GM10266 (cell line): Measurements from ENCODE around the gene GUCD1.

Source experiments
- DNase-seq: peaks from one replicate; pipeline ENCODE4 v3.0.0; 2012; ENCODE audit errors: extremely low spot score
- TF ChIP-seq, protein P1 (sequence below): IDR thresholded peaks from 2 replicates; pipeline ENCODE4 v1.5.1; 2012; ENCODE audit warnings: mild to moderate bottlenecking, low read depth; ENCODE audit not compliant: control insufficient read depth, insufficient read depth; ENCODE audit errors: missing control alignments

Gene GUCD1

DNA sequence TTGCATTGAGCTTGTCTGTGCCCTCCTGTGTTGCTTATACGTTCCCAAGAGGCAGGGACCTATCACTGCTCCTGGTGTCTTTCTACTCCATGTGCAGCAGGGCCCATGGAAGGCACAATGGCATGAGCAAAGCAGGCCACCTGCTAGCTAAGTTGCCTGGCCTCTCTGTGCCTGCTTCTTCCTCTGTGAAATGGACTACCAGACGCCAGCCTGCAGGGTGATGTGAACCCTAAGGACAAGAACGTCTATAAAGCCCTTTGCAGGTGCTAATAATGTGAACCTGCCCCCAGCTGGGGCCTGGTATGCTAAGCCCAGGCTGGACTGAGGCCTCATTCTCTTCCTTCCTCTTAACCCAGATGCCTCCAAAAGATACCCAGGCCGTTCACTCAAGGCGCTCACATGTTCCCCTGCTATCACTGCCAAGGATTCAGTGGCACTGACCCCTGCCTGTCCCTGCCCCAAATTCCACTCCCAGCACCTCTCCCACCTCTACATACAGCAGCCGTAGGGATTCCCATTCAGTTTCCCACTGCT is 4.0 kb downstream of the GUCD1 start:
- no peak for DNase-seq
- TF ChIP-seq, protein P1, sequence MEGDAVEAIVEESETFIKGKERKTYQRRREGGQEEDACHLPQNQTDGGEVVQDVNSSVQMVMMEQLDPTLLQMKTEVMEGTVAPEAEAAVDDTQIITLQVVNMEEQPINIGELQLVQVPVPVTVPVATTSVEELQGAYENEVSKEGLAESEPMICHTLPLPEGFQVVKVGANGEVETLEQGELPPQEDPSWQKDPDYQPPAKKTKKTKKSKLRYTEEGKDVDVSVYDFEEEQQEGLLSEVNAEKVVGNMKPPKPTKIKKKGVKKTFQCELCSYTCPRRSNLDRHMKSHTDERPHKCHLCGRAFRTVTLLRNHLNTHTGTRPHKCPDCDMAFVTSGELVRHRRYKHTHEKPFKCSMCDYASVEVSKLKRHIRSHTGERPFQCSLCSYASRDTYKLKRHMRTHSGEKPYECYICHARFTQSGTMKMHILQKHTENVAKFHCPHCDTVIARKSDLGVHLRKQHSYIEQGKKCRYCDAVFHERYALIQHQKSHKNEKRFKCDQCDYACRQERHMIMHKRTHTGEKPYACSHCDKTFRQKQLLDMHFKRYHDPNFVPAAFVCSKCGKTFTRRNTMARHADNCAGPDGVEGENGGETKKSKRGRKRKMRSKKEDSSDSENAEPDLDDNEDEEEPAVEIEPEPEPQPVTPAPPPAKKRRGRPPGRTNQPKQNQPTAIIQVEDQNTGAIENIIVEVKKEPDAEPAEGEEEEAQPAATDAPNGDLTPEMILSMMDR, result no peak

- TF ChIP-seq, protein P1, result no peak
- DNase-seq, result no peak
These were observed 4.7 kb downstream of the GUCD1 start for GRCh38 chr22:24550028-24550901.

GRCh38 chr22:24548812-24549211 is 6.1 kb downstream of the GUCD1 start:
- TF ChIP-seq, protein P1, result no peak
- no peak for DNase-seq

DNA sequence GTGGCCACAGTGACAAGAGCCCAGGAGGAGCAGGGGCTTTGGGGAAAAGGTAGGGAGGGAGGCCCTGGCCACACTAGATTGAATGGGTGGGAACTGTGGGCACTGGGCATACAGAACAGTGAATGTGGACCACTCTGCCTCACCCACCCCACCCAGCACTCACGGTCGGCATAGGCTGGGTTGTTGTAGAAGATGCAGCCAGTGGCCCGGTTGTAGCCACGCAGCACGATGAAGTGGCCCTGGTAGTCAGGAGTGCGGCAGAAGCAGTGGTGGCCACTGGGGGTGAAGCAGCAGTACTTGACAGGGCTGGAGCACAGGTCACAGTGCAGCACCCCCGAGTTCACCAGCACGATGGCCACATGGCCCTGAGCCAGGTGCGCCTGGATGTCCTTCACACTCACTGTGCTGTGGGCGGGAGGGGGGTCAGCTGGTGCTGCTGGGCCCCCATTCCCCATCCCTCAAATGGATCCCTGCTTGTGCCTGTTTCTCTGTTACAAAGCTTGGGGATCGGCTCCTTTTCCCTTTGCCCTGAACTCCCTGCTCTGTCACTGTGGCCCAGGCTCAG is 11.2 kb downstream of the GUCD1 start:
- no peak for DNase-seq
- TF ChIP-seq, protein P1, result no peak

DNA sequence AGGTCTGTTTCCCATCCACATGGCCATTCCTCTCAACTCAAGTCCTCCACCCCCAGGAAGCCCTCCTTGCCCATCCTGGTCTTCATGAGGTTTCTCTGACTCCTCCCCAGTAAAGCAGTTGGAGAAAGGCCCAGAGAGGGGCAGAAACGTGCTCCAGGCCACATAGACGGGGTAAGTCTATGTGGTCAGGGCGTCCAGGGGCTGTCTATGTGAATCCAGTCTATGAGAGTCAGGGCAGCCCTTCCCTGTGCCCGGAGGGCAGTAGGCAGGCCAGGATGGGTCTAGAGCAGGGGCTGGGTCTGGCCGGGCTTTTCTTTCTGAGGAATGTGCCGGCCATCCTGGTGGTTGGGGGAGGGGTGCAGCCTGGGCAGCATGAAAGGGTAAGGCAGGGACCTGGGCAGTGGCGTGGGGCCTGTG is 11.7 kb downstream of the GUCD1 start:
- TF ChIP-seq, protein P1, result no peak
- no peak for DNase-seq

- DNase-seq, result no peak
- TF ChIP-seq, protein P1, result no peak
These were observed 12.3 kb downstream of the GUCD1 start for GRCh38 chr22:24542641-24543040.

GRCh38 chr22:24541681-24542515 is 13.0 kb downstream of the GUCD1 start:
- DNase-seq, result no peak
- TF ChIP-seq, protein P1, result no peak
